GM12891 (cell line): ENCODE results near the gene TMCO4.

ENCODE experiments used
- POLR2A ChIP-seq: IDR thresholded peaks from 2 replicates; pipeline ENCODE4 v1.6.1; 2011; ENCODE audit warnings: low read depth, low read length, control low read depth
- POLR2AphosphoS5 ChIP-seq: IDR thresholded peaks from 2 replicates; pipeline ENCODE4 v1.6.1; 2011; ENCODE audit warnings: low read depth, low read length, control low read depth
- TAF1 ChIP-seq: IDR thresholded peaks from 2 replicates; pipeline ENCODE4 v1.6.1; 2011; ENCODE audit warnings: low read depth, low read length, control low read depth

DNA sequence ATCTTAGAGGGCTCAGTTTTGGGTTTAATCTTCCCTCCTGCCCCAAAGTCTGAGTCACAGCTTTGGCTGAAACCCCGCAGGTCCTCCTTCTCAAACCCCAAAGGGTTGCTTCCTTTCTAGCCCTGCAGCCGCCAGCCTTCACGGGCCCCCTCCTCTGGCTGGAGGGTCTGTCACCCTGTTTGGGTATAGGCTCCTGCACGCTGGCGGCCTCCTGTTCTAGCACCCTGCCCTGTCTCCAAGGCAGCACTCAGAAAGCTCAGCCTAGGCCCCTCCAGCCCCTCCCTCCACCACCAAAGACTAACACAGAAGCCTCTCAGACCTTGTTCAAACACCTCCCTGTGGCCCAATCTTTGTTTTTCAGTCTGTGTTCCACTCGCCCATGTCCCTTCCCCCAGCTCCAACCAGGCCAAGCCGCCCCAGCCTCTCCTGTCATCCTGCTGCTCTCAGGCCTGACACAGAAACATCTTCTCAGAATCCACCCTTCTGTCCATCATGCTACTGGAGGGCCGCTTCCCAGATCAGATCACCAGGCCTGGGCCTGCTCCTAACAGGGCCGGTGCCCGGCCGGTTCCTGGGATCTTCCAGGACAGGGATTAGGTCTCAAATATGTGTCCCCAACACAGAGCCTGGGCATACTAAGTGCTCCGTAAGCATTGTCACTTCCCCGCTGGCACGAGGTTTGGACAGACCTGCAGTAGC lies 99.5 kb downstream of the TMCO4 start:
- TF ChIP-seq POLR2A (no peak), POLR2AphosphoS5 (no peak), TAF1 (no peak)
